ENCODE measurements around the gene CDC42BPA.

DNA sequence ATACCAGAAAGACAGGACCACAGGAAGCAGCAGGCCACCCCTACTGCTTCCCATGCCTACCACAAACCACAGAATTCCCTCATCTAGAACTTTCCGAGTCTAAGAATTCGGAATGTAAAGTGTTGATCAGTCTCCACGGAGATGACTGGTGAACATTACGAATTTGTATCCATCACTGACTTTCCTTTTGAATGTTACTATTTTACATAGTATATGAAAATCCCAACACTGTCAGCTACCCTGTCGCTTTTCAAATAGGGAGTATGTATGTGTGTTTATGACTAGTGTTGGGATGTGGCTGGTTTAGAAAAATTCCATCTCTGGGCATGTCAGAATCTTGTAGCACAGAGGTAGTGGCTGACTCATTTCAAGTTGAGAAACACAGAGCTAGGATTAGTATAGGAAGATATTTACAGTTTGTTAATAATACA is 260.0 kb downstream of the CDC42BPA start:
- TF ChIP-seq, protein P1, sequence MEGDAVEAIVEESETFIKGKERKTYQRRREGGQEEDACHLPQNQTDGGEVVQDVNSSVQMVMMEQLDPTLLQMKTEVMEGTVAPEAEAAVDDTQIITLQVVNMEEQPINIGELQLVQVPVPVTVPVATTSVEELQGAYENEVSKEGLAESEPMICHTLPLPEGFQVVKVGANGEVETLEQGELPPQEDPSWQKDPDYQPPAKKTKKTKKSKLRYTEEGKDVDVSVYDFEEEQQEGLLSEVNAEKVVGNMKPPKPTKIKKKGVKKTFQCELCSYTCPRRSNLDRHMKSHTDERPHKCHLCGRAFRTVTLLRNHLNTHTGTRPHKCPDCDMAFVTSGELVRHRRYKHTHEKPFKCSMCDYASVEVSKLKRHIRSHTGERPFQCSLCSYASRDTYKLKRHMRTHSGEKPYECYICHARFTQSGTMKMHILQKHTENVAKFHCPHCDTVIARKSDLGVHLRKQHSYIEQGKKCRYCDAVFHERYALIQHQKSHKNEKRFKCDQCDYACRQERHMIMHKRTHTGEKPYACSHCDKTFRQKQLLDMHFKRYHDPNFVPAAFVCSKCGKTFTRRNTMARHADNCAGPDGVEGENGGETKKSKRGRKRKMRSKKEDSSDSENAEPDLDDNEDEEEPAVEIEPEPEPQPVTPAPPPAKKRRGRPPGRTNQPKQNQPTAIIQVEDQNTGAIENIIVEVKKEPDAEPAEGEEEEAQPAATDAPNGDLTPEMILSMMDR (conservative IDR thresholded peaks at IDR 0.05 in 1 of 2, IDR thresholded peaks at IDR 0.05 in 1 of 2; ENCODE audit: extremely low read depth in 1 of 2, insufficient read depth in 1 of 2, low read depth in 1 of 2, low read length in 2 of 2), result no peak
- no peak for TF ChIP-seq EZH2 (IDR thresholded peaks at IDR 0.05; ENCODE audit: borderline replicate concordance, low read length)

Measured in mammary epithelial cell (primary cell).